Endothelial cell of umbilical vein (primary cell): ENCODE data around the gene TTC1. TPM values are rescaled to one million over a fixed set of nuclear protein-coding genes. Genes with fewer than 3 reads are reported as not detected.

Source experiments
- BruUV-seq: library from RNA; stranded (reverse); fragments of 400-500 nt; replicated peaks from 2 replicates; lab custom pipeline; 2021; lab: Mats Ljungman, UMichigan
- CTCF ChIA-PET: fragments of 300-600, 350-600 bp; sonication (Branson Sonifier 250); formaldehyde crosslinking; loops from one replicate; lab custom pipeline; 2021; ENCODE audit warnings: antibody characterized with exemption, inconsistent platforms; lab: Charles Lee
- POLR2A ChIA-PET: fragments of 300-600, 350-600 bp; sonication (Branson Sonifier 250); formaldehyde crosslinking; loops from one replicate; lab custom pipeline; 2021; ENCODE audit warnings: antibody characterized with exemption, inconsistent platforms; lab: Charles Lee
- DNase-seq: peaks from one replicate; pipeline ENCODE4 v3.0.0-alpha.2; 2011; ENCODE audit warnings: low read depth, low spot score
- FAIRE-seq: peaks from 2 replicates; lab custom pipeline; 2011; peaks lifted over from hg19 to GRCh38; lab: Jason Lieb, UNC
- H2AFZ ChIP-seq: 2 replicates; pipeline ENCODE4 v1.6.0; 2012; ENCODE audit warnings: low read depth, low read length, control low read depth, inconsistent platforms
- H3K27ac ChIP-seq: 2 replicates; pipeline ENCODE4 v1.5.1; 2011; ENCODE audit warnings: low read depth, mild to moderate bottlenecking, control low read depth, low read length, moderate library complexity; ENCODE audit not compliant: insufficient read depth
- H3K27me3 ChIP-seq, 2 experiments: 2 replicates each; pipeline versions ENCODE4 v1.6.0 to v1.6.1; 2011; ENCODE audit warnings: low read length in 2 of 2, mixed read lengths in 1 of 2; ENCODE audit not compliant: control insufficient read depth in 2 of 2, insufficient read depth in 2 of 2
- H3K36me3 ChIP-seq, 2 experiments: 2 replicates in 1 of 2; 3 replicates in 1 of 2; pipeline ENCODE4 v1.5.1; 2011; ENCODE audit warnings: low read length in 2 of 2, mild to moderate bottlenecking in 1 of 2, moderate library complexity in 1 of 2; ENCODE audit not compliant: control insufficient read depth in 2 of 2, insufficient read depth in 2 of 2; ENCODE audit errors: extremely low read depth in 1 of 2
- H3K4me1 ChIP-seq: 3 replicates; pipeline ENCODE4 v1.5.1; 2011; ENCODE audit warnings: mild to moderate bottlenecking, low read length; ENCODE audit not compliant: control insufficient read depth, insufficient read depth; ENCODE audit errors: extremely low read depth
- H3K4me2 ChIP-seq: 2 replicates; pipeline ENCODE4 v1.6.1; 2011; ENCODE audit warnings: low read length, control low read depth, mixed read lengths; ENCODE audit not compliant: insufficient read depth
- H3K4me3 ChIP-seq, 3 experiments: fragments of 200-600 bp in 1 of 3; sonication (generic), shearing (Covaris generic) in 1 of 3; replicated peaks in 1 of 3; 2 replicates each; pipeline ENCODE4 v1.5.1; 2011 to 2016; ENCODE audit warnings: control low read depth in 3 of 3, low read length in 3 of 3, mild to moderate bottlenecking in 2 of 3, inconsistent platforms in 1 of 3, low read depth in 1 of 3, moderate library complexity in 1 of 3; ENCODE audit not compliant: insufficient read depth in 1 of 3
- H3K79me2 ChIP-seq: 2 replicates; pipeline ENCODE4 v1.6.0; 2012; ENCODE audit warnings: low read length, inconsistent platforms; ENCODE audit not compliant: control insufficient read depth, insufficient read depth
- H3K9ac ChIP-seq: replicated peaks from 2 replicates; pipeline ENCODE3; 2011; ENCODE audit warnings: low read length, control low read depth; ENCODE audit not compliant: insufficient read depth; ENCODE audit errors: extremely low read depth
- H3K9me1 ChIP-seq: replicated peaks from 3 replicates; pipeline ENCODE4 v1.6.0; 2011; ENCODE audit warnings: mild to moderate bottlenecking, low read length; ENCODE audit not compliant: control insufficient read depth, insufficient read depth; ENCODE audit errors: extremely low read depth
- H3K9me3 ChIP-seq: replicated peaks from 2 replicates; pipeline ENCODE4 v1.5.1; 2012; ENCODE audit warnings: low read length, inconsistent platforms; ENCODE audit not compliant: control insufficient read depth, insufficient read depth
- H4K20me1 ChIP-seq: replicated peaks from 2 replicates; pipeline ENCODE3; 2011; ENCODE audit warnings: mild to moderate bottlenecking, low read length; ENCODE audit not compliant: control insufficient read depth, insufficient read depth; ENCODE audit errors: extremely low read depth
- EZH2 ChIP-seq: IDR thresholded peaks from 2 replicates; pipeline ENCODE4 v1.6.1; 2012; ENCODE audit warnings: borderline replicate concordance, low read depth, mild to moderate bottlenecking, moderate library complexity, low read length, inconsistent platforms; ENCODE audit not compliant: severe bottlenecking
- FOS ChIP-seq: IDR thresholded peaks from 2 replicates; pipeline ENCODE4 v1.6.1; 2011; ENCODE audit warnings: mild to moderate bottlenecking, low read length, moderate library complexity, borderline replicate concordance; ENCODE audit not compliant: insufficient read depth
- GATA2 ChIP-seq: IDR thresholded peaks from 2 replicates; pipeline ENCODE4 v1.7.0; 2011; ENCODE audit warnings: low read depth, mild to moderate bottlenecking, moderate library complexity, mixed read lengths, low read length; ENCODE audit not compliant: insufficient read length, insufficient read depth
- JUN ChIP-seq: IDR thresholded peaks from 2 replicates; pipeline ENCODE4 v1.6.1; 2011; ENCODE audit warnings: borderline replicate concordance, low read depth; ENCODE audit not compliant: insufficient read length, insufficient read depth
- MYC ChIP-seq: IDR thresholded peaks from one replicate; pipeline ENCODE4 v1.6.1; 2011; ENCODE audit warnings: mild to moderate bottlenecking, low read depth, low read length
- POLR2A ChIP-seq: IDR thresholded peaks from 2 replicates; pipeline ENCODE4 v1.6.1; 2012; ENCODE audit warnings: low read depth, mild to moderate bottlenecking, control low read depth, low read length
- POLR2AphosphoS5 ChIP-seq: IDR thresholded peaks from 2 replicates; pipeline ENCODE4 v1.6.1; 2012; ENCODE audit warnings: low read depth, mild to moderate bottlenecking, control low read depth, low read length, moderate library complexity; ENCODE audit not compliant: insufficient read depth
- dilution Hi-C: fragments of 300-500 bp; cut with MboI; formaldehyde crosslinking; loops from one replicate; pipeline ENCODE4 v1.15.0; 2019; ENCODE audit warnings: low sequenced_read_pairs; ENCODE audit not compliant: extremely low pct_ligation_motif_present
- intact Hi-C: fragments of 100-400 bp; cut with micrococcal nuclease; formaldehyde crosslinking; loops from one replicate; pipeline ENCODE4 v1.10.0; 2022
- polyA plus RNA-seq, 4 experiments: library from polyadenylated mRNA; depleted of rRNA in 3 of 4; stranded (reverse) in 3 of 4; unstranded in 1 of 4; fragments of >200 nt; gene quantifications; 2 replicates each; pipeline versions ENCODE4 v1.2.1 to v1.2.3, GENCODE V29; 2011 to 2012; ENCODE audit warnings: missing spikeins in 1 of 4
- total RNA-seq: library from RNA; stranded (reverse); gene quantifications from 2 replicates; pipeline ENCODE4 v1.2.3, GENCODE V29; 2021
- TF ChIP-seq, protein P1 (sequence below), 2 donors: IDR thresholded peaks; 1 replicate in 1 of 2; 2 replicates in 1 of 2; pipeline ENCODE4 v1.5.1; 2011; ENCODE audit warnings: low read length in 2 of 2, mild to moderate bottlenecking in 2 of 2, moderate library complexity in 2 of 2, control low read depth in 1 of 2, inconsistent platforms in 1 of 2, low read depth in 1 of 2; ENCODE audit not compliant: insufficient read depth in 1 of 2; ENCODE audit errors: extremely low read depth in 1 of 2
- TF ChIP-seq, protein P2 (sequence below): IDR thresholded peaks from 2 replicates; pipeline ENCODE4 v1.6.1; 2011; ENCODE audit not compliant: insufficient read depth, insufficient read length

TTC1 gene
- total and polyA plus RNA-seq, 2 donors (not counting 3 experiments of a cell fraction or from before 2014, with no cell fraction given) = 23.9 to 62.6 TPM

DNA sequence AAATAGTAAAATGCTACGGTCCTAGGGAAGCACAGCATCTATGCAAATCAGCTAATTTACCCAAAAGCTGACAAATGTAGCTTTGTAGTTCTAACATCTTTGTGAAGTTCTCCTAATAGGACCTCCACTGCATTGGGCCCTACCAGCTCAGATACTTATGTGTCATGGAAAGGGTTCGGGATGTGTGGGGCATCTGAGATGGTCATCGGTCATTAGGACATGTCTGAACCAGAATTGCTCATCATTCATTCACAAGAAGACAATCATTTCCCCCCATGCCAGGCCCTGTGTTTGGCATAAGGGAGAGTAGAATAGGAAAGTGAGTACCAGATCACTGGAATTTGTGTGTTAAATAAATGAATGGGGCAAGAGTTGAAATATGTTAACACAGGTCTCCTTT lies 74.6 kb downstream of the TTC1 start:
- Histone ChIP-seq H3K9me3 (no peaks in the 10 kb centered on the region), H4K20me1 (no peaks in the 10 kb centered on the region), H3K4me3 (peak overlapping the region in 1 of 3 experiments; percentile 41), H3K27me3 (no peaks in the 10 kb centered on the region), H3K4me1 (peaks cover 23% of the 10 kb centered on the region), H3K9me1 (no peaks in the 10 kb centered on the region), H3K36me3 (no peaks in the 10 kb centered on the region), H3K4me2 (peak overlapping the region; percentile 88), H3K27ac (peak overlapping the region; percentile 63), H3K79me2 (no peaks in the 10 kb centered on the region), H3K9ac (peak overlapping the region; percentile 42), H2AFZ (peak overlapping the region; percentile 37)
- dilution Hi-C loops (no loop called here), intact Hi-C loops (loop anchor here (1.0 to 5.0 kb wide), 6 partner anchors 12 to 189 kb away; partner anchors contain the start of gene PWWP2A)
- POLR2A ChIA-PET = interaction anchor here (0.6 to 0.7 kb wide), 2 partner anchors 15 to 26 kb away, joined by 3 read pairs; no protein-coding TSS in a partner anchor
- TF ChIP-seq FOS (no peak), GATA2 (peak; percentile 74), POLR2AphosphoS5 (peak; percentile 5)
- CTCF ChIA-PET = interaction anchor here (1.0 to 5.3 kb wide), 5 partner anchors 10 to 61 kb away, joined by 3 to 48 read pairs (median 3); partner anchors contain the start of gene PWWP2A
- no peak for DNase-seq
- FAIRE-seq = peak; percentile 26
- BruUV-seq = no TSS peak

- DNase-seq (no peak), FAIRE-seq (no peak)
- no peaks in the 10 kb centered on the region for H3K36me3 ChIP-seq
- H3K27me3 ChIP-seq = no peaks in the 10 kb centered on the region
- no peak overlapping the region for H2AFZ ChIP-seq
- TF ChIP-seq FOS (no peak), POLR2AphosphoS5 (no peak), GATA2 (no peak), POLR2A (no peak), EZH2 (no peak), JUN (no peak), MYC (no peak)
- TF ChIP-seq, protein P1, sequence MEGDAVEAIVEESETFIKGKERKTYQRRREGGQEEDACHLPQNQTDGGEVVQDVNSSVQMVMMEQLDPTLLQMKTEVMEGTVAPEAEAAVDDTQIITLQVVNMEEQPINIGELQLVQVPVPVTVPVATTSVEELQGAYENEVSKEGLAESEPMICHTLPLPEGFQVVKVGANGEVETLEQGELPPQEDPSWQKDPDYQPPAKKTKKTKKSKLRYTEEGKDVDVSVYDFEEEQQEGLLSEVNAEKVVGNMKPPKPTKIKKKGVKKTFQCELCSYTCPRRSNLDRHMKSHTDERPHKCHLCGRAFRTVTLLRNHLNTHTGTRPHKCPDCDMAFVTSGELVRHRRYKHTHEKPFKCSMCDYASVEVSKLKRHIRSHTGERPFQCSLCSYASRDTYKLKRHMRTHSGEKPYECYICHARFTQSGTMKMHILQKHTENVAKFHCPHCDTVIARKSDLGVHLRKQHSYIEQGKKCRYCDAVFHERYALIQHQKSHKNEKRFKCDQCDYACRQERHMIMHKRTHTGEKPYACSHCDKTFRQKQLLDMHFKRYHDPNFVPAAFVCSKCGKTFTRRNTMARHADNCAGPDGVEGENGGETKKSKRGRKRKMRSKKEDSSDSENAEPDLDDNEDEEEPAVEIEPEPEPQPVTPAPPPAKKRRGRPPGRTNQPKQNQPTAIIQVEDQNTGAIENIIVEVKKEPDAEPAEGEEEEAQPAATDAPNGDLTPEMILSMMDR (IDR thresholded peaks at IDR 0.05; ENCODE audit: extremely low read depth in 1 of 2, insufficient read depth in 1 of 2, low read depth in 1 of 2, low read length in 2 of 2) = no peak
- TF ChIP-seq, protein P2, sequence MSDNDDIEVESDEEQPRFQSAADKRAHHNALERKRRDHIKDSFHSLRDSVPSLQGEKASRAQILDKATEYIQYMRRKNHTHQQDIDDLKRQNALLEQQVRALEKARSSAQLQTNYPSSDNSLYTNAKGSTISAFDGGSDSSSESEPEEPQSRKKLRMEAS = no peak
- ChIA-PET CTCF (interaction anchor here (1.4 to 5.3 kb wide), 2 partner anchors 35 to 61 kb away, joined by 3 to 48 read pairs; partner anchors contain the start of gene PWWP2A), POLR2A (no interaction called here)
- no peak overlapping the region for H3K4me3 ChIP-seq
- H4K20me1 ChIP-seq = no peaks in the 10 kb centered on the region
- peak overlapping the region; percentile 42 for H3K9ac ChIP-seq
- H3K27ac ChIP-seq = peak overlapping the region; percentile 63
- H3K9me3 ChIP-seq = no peaks in the 10 kb centered on the region
- no TSS peak for BruUV-seq
- peak overlapping the region; percentile 88 for H3K4me2 ChIP-seq
- intact Hi-C loops = loop anchor here (5.0 kb wide), 1 partner anchor 188 kb away; no protein-coding TSS in a partner anchor
- peaks cover 26% of the 10 kb centered on the region for H3K4me1 ChIP-seq
- no peaks in the 10 kb centered on the region for H3K9me1 ChIP-seq
- dilution Hi-C loops = no loop called here
- H3K79me2 ChIP-seq = no peaks in the 10 kb centered on the region
Measured at GRCh38 chr5:160084144-160084543, 75.2 kb downstream of the TTC1 start.
